Measurements from ENCODE around the gene DEK. TPM values are rescaled to one million over a fixed set of nuclear protein-coding genes. Genes with fewer than 3 reads are reported as not detected.
"Not testable (repeated sequence)": the region's sequence is repeated elsewhere in the genome, so short reads cannot be mapped to it uniquely, and the experiment has no call there.

DEK gene
- total RNA-seq, 1 donor: 117 TPM

DNA sequence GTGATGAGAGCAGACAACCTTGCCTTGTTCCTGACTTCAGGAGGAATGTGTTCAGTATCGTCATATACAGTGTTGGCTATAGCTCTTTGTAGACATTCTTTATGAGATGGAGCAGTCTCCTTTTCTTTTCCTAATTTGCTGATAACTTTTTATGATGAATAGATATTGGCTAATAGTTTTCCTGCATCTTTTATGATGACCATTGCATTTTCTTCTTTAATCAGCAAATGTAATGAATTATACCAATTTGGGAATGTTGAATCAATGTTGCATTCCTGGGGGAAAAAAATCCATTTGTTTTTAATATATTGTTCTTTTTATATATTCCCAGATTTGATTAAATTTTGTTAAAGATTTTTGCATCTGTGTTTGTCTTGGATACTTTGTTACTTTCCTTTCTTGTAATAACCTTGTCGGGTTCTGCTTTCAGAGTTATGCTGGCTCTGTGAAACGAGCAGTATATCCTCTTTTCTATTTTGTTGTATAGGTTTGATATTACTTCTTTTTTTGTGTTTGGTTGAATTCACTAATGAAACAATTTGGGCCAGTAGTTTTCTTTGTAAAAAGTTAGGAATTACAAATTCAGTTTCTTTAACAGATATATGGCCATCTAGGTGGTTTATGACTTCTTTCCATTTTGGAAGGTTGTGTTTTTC is 85.2 kb downstream of the DEK start:
- H3K4me3 ChIP-seq (ENCODE audit: low read depth, low read length): no peak overlapping the region
- DNase-seq (ENCODE audit: low read depth): no peak
- TF ChIP-seq, protein P1, sequence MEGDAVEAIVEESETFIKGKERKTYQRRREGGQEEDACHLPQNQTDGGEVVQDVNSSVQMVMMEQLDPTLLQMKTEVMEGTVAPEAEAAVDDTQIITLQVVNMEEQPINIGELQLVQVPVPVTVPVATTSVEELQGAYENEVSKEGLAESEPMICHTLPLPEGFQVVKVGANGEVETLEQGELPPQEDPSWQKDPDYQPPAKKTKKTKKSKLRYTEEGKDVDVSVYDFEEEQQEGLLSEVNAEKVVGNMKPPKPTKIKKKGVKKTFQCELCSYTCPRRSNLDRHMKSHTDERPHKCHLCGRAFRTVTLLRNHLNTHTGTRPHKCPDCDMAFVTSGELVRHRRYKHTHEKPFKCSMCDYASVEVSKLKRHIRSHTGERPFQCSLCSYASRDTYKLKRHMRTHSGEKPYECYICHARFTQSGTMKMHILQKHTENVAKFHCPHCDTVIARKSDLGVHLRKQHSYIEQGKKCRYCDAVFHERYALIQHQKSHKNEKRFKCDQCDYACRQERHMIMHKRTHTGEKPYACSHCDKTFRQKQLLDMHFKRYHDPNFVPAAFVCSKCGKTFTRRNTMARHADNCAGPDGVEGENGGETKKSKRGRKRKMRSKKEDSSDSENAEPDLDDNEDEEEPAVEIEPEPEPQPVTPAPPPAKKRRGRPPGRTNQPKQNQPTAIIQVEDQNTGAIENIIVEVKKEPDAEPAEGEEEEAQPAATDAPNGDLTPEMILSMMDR (IDR thresholded peaks at IDR 0.05; ENCODE audit: insufficient read depth, low read depth, low read length): no peak

DNA sequence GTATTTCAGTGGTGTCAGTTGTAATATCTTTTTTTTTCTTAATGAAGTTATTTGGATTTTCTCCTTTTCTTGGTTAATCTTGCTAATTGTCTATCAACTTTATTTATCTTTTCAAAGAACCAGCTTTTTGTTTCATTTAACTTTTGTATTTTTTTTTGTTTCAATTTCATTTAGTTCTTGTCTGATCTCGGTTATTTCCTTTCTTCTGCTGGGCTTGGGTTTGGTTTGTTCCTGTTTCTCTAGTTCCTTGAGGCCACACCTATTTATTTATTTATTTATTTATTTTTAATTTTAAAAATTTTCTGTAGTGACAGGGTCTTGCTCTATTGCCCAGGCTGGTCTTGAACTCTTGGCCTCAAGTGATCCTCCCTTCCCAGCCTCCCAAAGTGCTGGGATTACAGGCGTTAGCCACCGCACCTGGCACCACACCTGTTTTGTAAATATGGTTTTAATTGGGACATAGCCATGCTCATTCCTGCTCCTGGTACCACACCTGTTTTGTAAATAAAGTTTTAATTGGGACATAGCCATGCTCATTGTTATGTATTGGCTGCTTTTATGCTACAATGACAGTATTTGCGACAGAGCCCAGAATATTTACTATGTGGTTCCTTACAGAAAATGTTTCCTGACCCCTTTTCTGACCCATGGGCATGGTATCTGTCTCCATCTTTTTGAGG is 86.9 kb downstream of the DEK start:
- H3K4me3 ChIP-seq (ENCODE audit: low read depth, low read length): no peak overlapping the region
- TF ChIP-seq, protein P1 (IDR thresholded peaks at IDR 0.05; ENCODE audit: insufficient read depth, low read depth, low read length): no peak
- DNase-seq (ENCODE audit: low read depth): no peak

DNA sequence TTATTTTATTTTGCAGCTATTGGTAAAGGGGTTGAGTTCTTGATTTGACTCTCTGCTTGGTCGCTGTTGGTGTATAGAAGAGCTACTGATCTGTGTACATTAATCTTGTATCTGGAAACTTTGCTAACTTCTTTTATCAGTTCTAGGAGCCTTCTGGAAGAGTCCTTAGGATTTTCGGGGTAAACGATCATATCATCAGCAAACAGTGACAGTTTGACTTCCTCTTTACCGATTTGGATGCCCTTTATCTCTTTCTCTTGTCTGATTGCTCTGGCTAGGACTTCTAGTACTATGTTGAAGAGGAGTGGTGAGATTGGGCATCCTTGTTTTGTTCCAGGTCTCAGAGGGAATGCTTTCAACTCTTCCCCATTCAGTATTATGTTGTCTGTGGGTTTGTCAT is 88.1 kb downstream of the DEK start:
- H3K4me3 ChIP-seq (ENCODE audit: low read depth, low read length); DNase-seq (ENCODE audit: low read depth): not testable (repeated sequence)

Small RNA genes lying within 50 kb of the gene (small RNA-seq; reads per million reads assigned to genes)
- not detected for gene AL138825.1
- gene RF00019: not detected
- gene RNU6-263P: not detected

Other genes starting within 250 kb of the DEK start
- gene NHLRC1, start 141.9 kb downstream of the DEK start, total RNA-seq: 1.7 and 2.6 TPM in 2 replicates
- gene TPMT, start 109.5 kb downstream of the DEK start, total RNA-seq: 8.4 and 16.4 TPM in 2 replicates
- gene KDM1B, start 109.1 kb downstream of the DEK start, total RNA-seq: 14.2 and 17.3 TPM in 2 replicates
- gene RNF144B, start 122.8 kb upstream of the DEK start, total RNA-seq: 0.97 and 2.6 TPM in 2 replicates